OCI-LY3 (cell line): ENCODE results near the gene GGTLC1.

Source experiments
- H2AFZ ChIP-seq: fragments of 200-600, 300-600 bp; shearing (Covaris generic); 2 replicates; pipeline ENCODE4 v1.6.0; 2014; ENCODE audit warnings: antibody characterized with exemption, low read depth, low read length
- H3K27ac ChIP-seq: fragments of 200-600, 300-600 bp; sonication (generic); 2 replicates; pipeline ENCODE4 v1.5.1; 2014; ENCODE audit warnings: mild to moderate bottlenecking, low read length, moderate library complexity, mixed read lengths
- H3K27me3 ChIP-seq: fragments of 200-600, 300-600 bp; sonication (generic); 2 replicates; pipeline ENCODE4 v1.6.1; 2014; ENCODE audit warnings: low read depth, low read length, mixed read lengths
- H3K36me3 ChIP-seq: fragments of 200-600, 300-600 bp; sonication (generic); replicated peaks from 2 replicates; pipeline ENCODE3; 2014; ENCODE audit warnings: low read depth, low read length, mixed read lengths
- H3K4me1 ChIP-seq: fragments of 300-600, 200-600 bp; sonication (generic); 2 replicates; pipeline ENCODE4 v1.6.1; 2014; ENCODE audit warnings: low read length, mixed read lengths
- H3K4me2 ChIP-seq: fragments of 200-600, 300-600 bp; sonication (generic); 2 replicates; pipeline ENCODE4 v1.6.1; 2014; ENCODE audit warnings: low read length, mixed read lengths
- H3K4me3 ChIP-seq: fragments of 300-600, 200-600 bp; sonication (generic); 2 replicates; pipeline ENCODE4 v1.5.1; 2014; ENCODE audit warnings: antibody characterized with exemption, mild to moderate bottlenecking, low read length, moderate library complexity
- H3K79me2 ChIP-seq: fragments of 300-600, 200-600 bp; shearing (Covaris generic); 2 replicates; pipeline ENCODE4 v1.6.1; 2014; ENCODE audit warnings: mild to moderate bottlenecking, low read length, mixed read lengths
- H3K9ac ChIP-seq: fragments of 300-600, 200-600 bp; shearing (Covaris generic); 2 replicates; pipeline ENCODE4 v1.6.0; 2014; ENCODE audit warnings: mild to moderate bottlenecking, low read length, moderate library complexity
- H3K9me3 ChIP-seq: fragments of 200-600, 300-600 bp; shearing (Covaris generic); 2 replicates; pipeline ENCODE4 v1.6.1; 2014; ENCODE audit warnings: low read length, mixed read lengths; ENCODE audit not compliant: insufficient read depth
- H4K20me1 ChIP-seq: fragments of 200-600, 300-600 bp; sonication (generic); 2 replicates; pipeline ENCODE4 v1.6.1; 2016; ENCODE audit warnings: low read length, mixed read lengths; ENCODE audit not compliant: insufficient read depth
- EZH2phosphoT487 ChIP-seq: fragments of 200-600 bp; shearing (Covaris generic); IDR thresholded peaks from 2 replicates; pipeline ENCODE4 v1.6.1; 2018; ENCODE audit warnings: antibody characterized with exemption, mixed run types, low read depth
- TF ChIP-seq, protein P1 (sequence below): fragments of 200-600, 300-600 bp; sonication (generic); IDR thresholded peaks from 2 replicates; pipeline ENCODE4 v1.5.1; 2014; ENCODE audit warnings: antibody characterized with exemption, low read length, low read depth

The GGTLC1 gene

DNA sequence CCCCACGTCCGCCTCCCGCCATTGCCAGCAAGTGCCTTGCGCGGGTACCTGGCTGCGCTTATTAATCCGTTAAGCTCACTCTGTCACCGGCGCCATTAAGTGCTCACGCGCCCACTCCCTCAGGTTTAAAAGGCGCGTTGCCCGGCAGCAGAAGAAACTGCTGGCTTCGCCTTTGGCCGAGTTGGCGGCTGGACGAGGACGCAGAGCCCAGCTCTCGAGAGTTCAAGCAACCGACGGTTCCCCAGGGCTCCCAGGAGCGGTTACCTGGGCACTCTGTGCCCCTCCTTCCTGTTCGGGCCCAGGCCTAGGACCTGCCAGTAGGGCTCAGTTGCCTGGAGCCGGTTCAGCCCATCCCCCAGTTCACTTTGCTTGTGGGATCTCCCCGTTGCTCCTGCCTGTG lies at the start of gene GGTLC1:
Gene GGTLC1, minus strand, starts transcription at position 219 of the 400 bp plus-strand sequence. CDS start 2,168 bp downstream, outside the sequence.
- no peak within 1 kb of the TSS for H3K9ac ChIP-seq

DNA sequence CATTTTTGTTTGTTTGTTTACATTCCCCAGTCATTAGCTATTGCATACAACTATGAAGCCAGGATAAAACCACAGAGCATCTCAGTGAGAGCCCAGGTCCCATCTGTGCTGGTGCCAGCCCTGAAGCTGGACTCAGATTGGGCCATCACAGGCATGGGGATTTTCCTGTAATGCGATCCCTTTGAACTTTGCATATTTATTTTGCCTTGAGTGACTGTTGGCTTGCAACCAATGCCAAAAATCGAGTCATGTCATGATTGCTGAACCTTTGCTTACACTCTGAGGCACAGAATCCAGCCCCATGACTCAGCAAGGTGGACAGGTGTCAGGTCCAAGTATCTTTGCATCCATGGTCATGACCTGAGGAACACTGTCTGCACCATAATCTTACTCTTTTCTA lies 46.2 kb upstream of the GGTLC1 start:
- no peaks in the 10 kb centered on the region for H3K4me1 ChIP-seq
- no peak overlapping the region for H2AFZ ChIP-seq
- no peaks in the 10 kb centered on the region for H3K36me3 ChIP-seq
- no peak overlapping the region for H3K27ac ChIP-seq
- H3K9me3 ChIP-seq = no peaks in the 10 kb centered on the region
- no peak overlapping the region for H3K9ac ChIP-seq
- no peak for TF ChIP-seq EZH2phosphoT487
- TF ChIP-seq, protein P1, sequence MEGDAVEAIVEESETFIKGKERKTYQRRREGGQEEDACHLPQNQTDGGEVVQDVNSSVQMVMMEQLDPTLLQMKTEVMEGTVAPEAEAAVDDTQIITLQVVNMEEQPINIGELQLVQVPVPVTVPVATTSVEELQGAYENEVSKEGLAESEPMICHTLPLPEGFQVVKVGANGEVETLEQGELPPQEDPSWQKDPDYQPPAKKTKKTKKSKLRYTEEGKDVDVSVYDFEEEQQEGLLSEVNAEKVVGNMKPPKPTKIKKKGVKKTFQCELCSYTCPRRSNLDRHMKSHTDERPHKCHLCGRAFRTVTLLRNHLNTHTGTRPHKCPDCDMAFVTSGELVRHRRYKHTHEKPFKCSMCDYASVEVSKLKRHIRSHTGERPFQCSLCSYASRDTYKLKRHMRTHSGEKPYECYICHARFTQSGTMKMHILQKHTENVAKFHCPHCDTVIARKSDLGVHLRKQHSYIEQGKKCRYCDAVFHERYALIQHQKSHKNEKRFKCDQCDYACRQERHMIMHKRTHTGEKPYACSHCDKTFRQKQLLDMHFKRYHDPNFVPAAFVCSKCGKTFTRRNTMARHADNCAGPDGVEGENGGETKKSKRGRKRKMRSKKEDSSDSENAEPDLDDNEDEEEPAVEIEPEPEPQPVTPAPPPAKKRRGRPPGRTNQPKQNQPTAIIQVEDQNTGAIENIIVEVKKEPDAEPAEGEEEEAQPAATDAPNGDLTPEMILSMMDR = no peak
- H3K27me3 ChIP-seq = peaks cover 10% of the 10 kb centered on the region; the same call in 1 of the 2 replicates
- H3K79me2 ChIP-seq = no peaks in the 10 kb centered on the region
- H3K4me3 ChIP-seq = no peak overlapping the region
- H4K20me1 ChIP-seq = no peaks in the 10 kb centered on the region
- no peak overlapping the region for H3K4me2 ChIP-seq

More for the DNA sequence above, at the start of gene GGTLC1:
- H3K4me1 ChIP-seq = no peaks in the 10 kb centered on the region
- no peaks in the 10 kb centered on the region for H3K27me3 ChIP-seq
- no peak within 1 kb of the TSS for H3K27ac ChIP-seq
- no peak within 1 kb of the TSS for H3K4me2 ChIP-seq
- no peaks in the 10 kb centered on the region for H3K9me3 ChIP-seq
- no peaks in the 10 kb centered on the region for H4K20me1 ChIP-seq
- no peak for TF ChIP-seq EZH2phosphoT487
- TF ChIP-seq, protein P1 = no peak
- H3K4me3 ChIP-seq = no peak within 1 kb of the TSS
- H2AFZ ChIP-seq = no peak within 1 kb of the TSS
- no peaks in the 10 kb centered on the region for H3K36me3 ChIP-seq
- no peaks in the 10 kb centered on the region for H3K79me2 ChIP-seq

DNA sequence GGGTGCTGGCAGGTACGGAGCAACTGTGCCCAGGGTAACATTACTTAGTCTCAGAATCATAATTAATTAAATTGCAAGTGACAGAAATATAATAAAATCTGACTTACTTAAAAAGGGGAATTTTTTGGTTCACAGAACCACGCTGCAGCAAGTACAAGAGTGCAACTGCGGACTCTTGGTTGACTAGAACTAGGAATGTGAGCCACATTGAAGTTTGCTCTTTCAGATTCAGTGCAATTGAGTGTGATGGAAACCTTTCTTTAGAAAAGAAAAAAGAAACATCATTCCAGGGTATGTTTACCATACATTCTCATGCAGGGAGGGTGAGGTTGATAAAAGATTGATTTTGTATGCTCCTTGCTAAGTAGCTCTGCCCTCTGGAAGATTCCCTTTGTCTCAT lies 45.0 kb upstream of the GGTLC1 start:
- peaks cover 10% of the 10 kb centered on the region; the same call in 1 of the 2 replicates for H3K27me3 ChIP-seq
- H3K79me2 ChIP-seq = no peaks in the 10 kb centered on the region
- H4K20me1 ChIP-seq = no peaks in the 10 kb centered on the region
- TF ChIP-seq EZH2phosphoT487 = no peak
- TF ChIP-seq, protein P1 = no peak
- H3K4me2 ChIP-seq = no peak overlapping the region
- H3K36me3 ChIP-seq = no peaks in the 10 kb centered on the region
- no peak overlapping the region for H2AFZ ChIP-seq
- no peak overlapping the region for H3K27ac ChIP-seq
- H3K4me1 ChIP-seq = no peaks in the 10 kb centered on the region
- no peak overlapping the region for H3K9ac ChIP-seq
- H3K9me3 ChIP-seq = no peaks in the 10 kb centered on the region
- no peak overlapping the region for H3K4me3 ChIP-seq

DNA sequence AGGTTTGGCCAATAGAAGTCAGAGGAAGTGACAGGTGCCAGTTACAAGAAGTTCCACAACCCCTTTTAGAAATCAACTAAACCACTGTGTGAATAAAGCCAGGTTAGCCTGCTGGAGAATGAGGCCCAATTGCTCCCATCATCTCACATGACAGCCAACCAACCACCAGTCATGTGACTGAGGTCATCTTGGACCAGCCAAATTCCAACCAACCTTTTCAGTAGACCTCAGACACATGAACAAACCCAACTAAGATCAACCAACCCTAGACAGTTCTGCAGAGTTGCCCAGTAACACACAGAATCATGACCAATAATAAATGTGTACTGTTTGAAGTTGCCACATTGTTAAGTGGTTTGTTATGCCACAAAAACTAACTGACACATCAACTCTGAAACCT lies 44.6 kb upstream of the GGTLC1 start:
- Histone ChIP-seq H3K4me2 (no peak overlapping the region), H3K79me2 (no peaks in the 10 kb centered on the region), H2AFZ (no peak overlapping the region), H3K9me3 (no peaks in the 10 kb centered on the region), H4K20me1 (no peaks in the 10 kb centered on the region), H3K36me3 (no peaks in the 10 kb centered on the region), H3K4me3 (no peak overlapping the region), H3K27me3 (peaks cover 9% of the 10 kb centered on the region; the same call in 1 of the 2 replicates), H3K9ac (no peak overlapping the region), H3K27ac (no peak overlapping the region), H3K4me1 (no peaks in the 10 kb centered on the region)
- TF ChIP-seq EZH2phosphoT487 = no peak
- TF ChIP-seq, protein P1 = no peak
